ENCODE results near the gene PNPLA6. TPM values are rescaled to one million over a fixed set of nuclear protein-coding genes. Genes with fewer than 3 reads are reported as not detected.

PNPLA6 gene
- total and polyA plus RNA-seq, 9 of the 15 experiments (the other 6 are each of a cell fraction or from before 2014, with no cell fraction given): 0.07 to 30.2 (median 8.3) TPM

DNA sequence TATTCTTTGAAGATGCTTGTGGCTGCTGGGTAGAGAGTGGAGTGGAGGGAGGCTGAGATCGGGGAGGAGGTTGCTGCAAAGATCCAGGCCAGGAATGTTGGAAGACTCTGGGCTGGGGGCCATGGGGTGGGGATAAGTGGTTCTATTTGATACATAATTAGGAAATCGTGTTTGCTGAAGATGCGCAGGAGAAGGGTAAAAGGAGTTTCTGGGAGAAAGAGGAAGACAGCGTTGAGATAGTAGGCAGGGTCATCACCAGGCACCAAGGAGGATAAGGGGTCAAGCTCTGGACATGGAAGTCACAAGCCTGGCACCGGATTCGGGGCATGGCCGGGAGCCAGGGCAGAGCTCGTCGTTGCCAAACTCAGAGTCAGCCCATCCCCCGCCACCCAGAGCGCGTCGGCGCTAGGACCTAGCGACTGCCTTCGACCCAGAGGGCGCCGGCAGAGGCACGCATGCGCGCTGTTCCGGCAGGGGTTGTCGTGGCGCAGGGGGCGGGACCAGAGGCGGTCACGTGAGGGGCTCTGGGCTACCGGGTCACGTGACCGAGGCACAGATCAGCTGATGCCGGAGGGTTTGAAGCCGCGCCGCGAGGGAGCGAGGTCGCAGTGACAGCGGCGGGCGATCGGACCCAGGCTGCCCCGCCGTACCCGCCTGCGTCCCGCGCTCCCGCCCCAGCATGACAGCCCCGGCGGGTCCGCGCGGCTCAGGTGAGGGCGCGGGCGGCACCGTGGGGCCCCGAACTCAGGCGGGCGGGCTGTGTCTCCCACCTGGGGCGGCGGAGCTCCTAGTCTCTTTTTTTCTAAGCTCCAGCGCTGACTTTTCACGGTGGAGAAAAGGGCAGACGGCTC lies 13.2 kb upstream of the PNPLA6 start, which contains the start of gene MCOLN1:
MCOLN1 (plus strand) TSS at position 553 of the 851 bp plus-strand sequence; CDS start at position 680, 127 bp downstream.
- BruUV-seq (replicated peaks): no TSS peak
- H3K27ac ChIP-seq (ENCODE audit: extremely low read depth, low read depth, low read length): no peak within 1 kb of the TSS; the same call in 2 of the 3 replicates
- peak within 1 kb of the TSS; percentile 88 for H3K4me2 ChIP-seq (ENCODE audit: insufficient read depth, low read length)
- ChIA-PET CTCF (ENCODE audit: low intra/inter-chr PET ratio) (no interaction called here), POLR2A (interaction anchor here (0.5 to 1.7 kb wide), 12 partner anchors 9 to 1781 kb away, joined by 3 to 9 read pairs (median 4); partner anchors contain the start of genes PET100, PNPLA6 and XAB2)
- peak within 1 kb of the TSS; percentile 62 to 93 for H3K9ac ChIP-seq (ENCODE audit: insufficient read depth in 1 of 2, low read depth in 2 of 2, low read length in 2 of 2)
- peak within 1 kb of the TSS; percentile 88 for H2AFZ ChIP-seq (ENCODE audit: low read depth, low read length)
- ATAC-seq (peak; percentile 95), DNase-seq (ENCODE audit: extremely low read depth in 1 of 4, low spot score in 3 of 4) (peak; percentile 99 to 100 (median 100)), FAIRE-seq (peak; percentile 96)
- H3K4me3 ChIP-seq: peak within 1 kb of the TSS; percentile 68
- no peaks in the 10 kb centered on the region for H3K27me3 ChIP-seq (ENCODE audit: control insufficient read depth in 2 of 2, insufficient read depth in 2 of 2, low read length in 2 of 2)
- H3K79me2 ChIP-seq (ENCODE audit: control insufficient read depth, insufficient read depth, low read length): peaks cover 4% of the 10 kb centered on the region; the same call in 2 of the 3 replicates
- no peaks in the 10 kb centered on the region for H3K9me1 ChIP-seq (ENCODE audit: control insufficient read depth, insufficient read depth, low read length)
- H3K9me3 ChIP-seq (replicated peaks; ENCODE audit: control insufficient read depth, insufficient read depth, low read depth, low read length): no peaks in the 10 kb centered on the region
- intact Hi-C loops (cut with micrococcal nuclease): no loop called here
- H3K36me3 ChIP-seq (ENCODE audit: control insufficient read depth, insufficient read depth, low read length): peaks cover 3% of the 10 kb centered on the region; the same call in 1 of the 3 replicates
- WGBS (ENCODE audit: insufficient coverage, low coverage, missing lambda C conversion rate): 3% methylated on average over 61 of the region's 65 CpGs
- in situ Hi-C loops (cut with MboI): no loop called here
- H3K4me1 ChIP-seq (replicated peaks in 1 of 2; ENCODE audit: control insufficient read depth in 2 of 2, insufficient read depth in 2 of 2, low read length in 2 of 2): peaks cover 6 to 33% of the 10 kb centered on the region in 2 experiments; a peak in 4 of 5 replicates
- H4K20me1 ChIP-seq (replicated peaks; ENCODE audit: control insufficient read depth, insufficient read depth, low read length): no peaks in the 10 kb centered on the region
- TF ChIP-seq, protein P1, sequence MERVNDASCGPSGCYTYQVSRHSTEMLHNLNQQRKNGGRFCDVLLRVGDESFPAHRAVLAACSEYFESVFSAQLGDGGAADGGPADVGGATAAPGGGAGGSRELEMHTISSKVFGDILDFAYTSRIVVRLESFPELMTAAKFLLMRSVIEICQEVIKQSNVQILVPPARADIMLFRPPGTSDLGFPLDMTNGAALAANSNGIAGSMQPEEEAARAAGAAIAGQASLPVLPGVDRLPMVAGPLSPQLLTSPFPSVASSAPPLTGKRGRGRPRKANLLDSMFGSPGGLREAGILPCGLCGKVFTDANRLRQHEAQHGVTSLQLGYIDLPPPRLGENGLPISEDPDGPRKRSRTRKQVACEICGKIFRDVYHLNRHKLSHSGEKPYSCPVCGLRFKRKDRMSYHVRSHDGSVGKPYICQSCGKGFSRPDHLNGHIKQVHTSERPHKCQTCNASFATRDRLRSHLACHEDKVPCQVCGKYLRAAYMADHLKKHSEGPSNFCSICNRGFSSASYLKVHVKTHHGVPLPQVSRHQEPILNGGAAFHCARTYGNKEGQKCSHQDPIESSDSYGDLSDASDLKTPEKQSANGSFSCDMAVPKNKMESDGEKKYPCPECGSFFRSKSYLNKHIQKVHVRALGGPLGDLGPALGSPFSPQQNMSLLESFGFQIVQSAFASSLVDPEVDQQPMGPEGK (CRISPR knock-in tag; IDR thresholded peaks at IDR 0.05; ENCODE audit: borderline replicate concordance): no peak; the same call in 1 of the 2 replicates
- TF ChIP-seq HDAC3 (IDR thresholded peaks at IDR 0.05; ENCODE audit: borderline replicate concordance, partially characterized antibody) (no peak), MEF2D (tag; conservative IDR thresholded peaks at IDR 0.05; ENCODE audit: low read depth) (no peak), PRMT5 (CRISPR knock-in tag; IDR thresholded peaks at IDR 0.05) (no peak), ZNF274 (IDR thresholded peaks at IDR 0.05; ENCODE audit: borderline replicate concordance, low read depth, low read length) (no peak), TAF15 (IDR thresholded peaks at IDR 0.05; ENCODE audit: low read depth, low read length) (0 out of 2 replicates have a peak, but pooled peaks have one; percentile 62)
- TF ChIP-seq, protein P2, sequence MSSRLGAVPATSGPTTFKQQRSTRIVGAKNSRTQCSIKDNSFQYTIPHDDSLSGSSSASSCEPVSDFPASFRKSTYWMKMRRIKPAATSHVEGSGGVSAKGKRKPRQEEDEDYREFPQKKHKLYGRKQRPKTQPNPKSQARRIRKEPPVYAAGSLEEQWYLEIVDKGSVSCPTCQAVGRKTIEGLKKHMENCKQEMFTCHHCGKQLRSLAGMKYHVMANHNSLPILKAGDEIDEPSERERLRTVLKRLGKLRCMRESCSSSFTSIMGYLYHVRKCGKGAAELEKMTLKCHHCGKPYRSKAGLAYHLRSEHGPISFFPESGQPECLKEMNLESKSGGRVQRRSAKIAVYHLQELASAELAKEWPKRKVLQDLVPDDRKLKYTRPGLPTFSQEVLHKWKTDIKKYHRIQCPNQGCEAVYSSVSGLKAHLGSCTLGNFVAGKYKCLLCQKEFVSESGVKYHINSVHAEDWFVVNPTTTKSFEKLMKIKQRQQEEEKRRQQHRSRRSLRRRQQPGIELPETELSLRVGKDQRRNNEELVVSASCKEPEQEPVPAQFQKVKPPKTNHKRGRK (tag; IDR thresholded peaks at IDR 0.05): no peak
- TF ChIP-seq, protein P3, sequence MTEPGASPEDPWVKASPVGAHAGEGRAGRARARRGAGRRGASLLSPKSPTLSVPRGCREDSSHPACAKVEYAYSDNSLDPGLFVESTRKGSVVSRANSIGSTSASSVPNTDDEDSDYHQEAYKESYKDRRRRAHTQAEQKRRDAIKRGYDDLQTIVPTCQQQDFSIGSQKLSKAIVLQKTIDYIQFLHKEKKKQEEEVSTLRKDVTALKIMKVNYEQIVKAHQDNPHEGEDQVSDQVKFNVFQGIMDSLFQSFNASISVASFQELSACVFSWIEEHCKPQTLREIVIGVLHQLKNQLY (CRISPR knock-in tag; conservative IDR thresholded peaks at IDR 0.05): no peak
- TF ChIP-seq, protein P4, sequence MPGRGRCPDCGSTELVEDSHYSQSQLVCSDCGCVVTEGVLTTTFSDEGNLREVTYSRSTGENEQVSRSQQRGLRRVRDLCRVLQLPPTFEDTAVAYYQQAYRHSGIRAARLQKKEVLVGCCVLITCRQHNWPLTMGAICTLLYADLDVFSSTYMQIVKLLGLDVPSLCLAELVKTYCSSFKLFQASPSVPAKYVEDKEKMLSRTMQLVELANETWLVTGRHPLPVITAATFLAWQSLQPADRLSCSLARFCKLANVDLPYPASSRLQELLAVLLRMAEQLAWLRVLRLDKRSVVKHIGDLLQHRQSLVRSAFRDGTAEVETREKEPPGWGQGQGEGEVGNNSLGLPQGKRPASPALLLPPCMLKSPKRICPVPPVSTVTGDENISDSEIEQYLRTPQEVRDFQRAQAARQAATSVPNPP (IDR thresholded peaks at IDR 0.05; ENCODE audit: borderline replicate concordance, insufficient read depth, insufficient read length): no peak
